HG03280 (cell line): ENCODE data around the gene PRDM15.

Source experiments
- ATAC-seq: cut with Tn5 transposase; IDR thresholded peaks from one replicate; pipeline ENCODE4 v1.9.1; 2021; ENCODE audit warnings: mild to moderate bottlenecking, moderate library complexity; ENCODE audit not compliant: unreplicated experiment

Gene PRDM15

GRCh38 chr21:41888749-41889376, 9.7 kb upstream of the PRDM15 start:
- no peak for ATAC-seq

DNA sequence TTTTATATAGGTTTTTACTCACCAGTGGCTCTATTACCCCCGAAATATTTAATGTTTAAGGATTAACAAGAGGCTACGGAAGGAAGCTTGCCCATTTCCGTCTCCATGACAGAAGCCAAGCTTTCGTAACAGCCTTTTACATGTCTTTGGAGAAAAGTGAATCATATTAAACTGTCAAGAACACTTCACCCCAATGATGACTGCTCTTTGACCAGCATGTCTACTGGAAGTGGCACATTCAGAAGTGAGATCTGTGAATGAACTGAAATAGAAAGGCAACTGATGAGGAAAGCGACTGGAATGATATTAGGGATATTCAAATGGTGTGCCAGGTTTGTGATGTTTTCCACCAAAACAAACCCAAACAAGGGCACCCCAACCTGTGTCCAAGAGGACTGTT, 8.5 kb upstream of the PRDM15 start:
- ATAC-seq = no peak

DNA sequence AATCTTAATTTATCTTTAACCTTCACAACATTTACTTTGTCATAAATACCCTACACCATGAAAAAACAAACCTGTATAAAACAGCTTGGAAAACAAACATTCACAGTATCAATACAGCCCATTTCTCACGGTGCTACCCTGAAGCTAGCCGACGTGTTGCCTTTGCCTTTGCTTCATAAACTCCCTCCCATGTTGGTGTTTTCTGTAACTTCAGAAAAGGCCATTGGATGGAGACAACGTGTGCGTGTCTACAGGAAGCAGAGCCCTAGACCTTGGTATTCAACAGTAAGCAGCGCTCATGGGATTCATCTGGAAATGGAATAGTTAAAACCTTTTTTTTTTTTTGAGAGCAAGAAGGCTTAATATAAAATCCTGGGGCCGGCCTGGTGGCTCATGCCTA, 7.2 kb upstream of the PRDM15 start:
- no peak for ATAC-seq

- no peak for ATAC-seq
Observed at GRCh38 chr21:41885341-41886024, 6.3 kb upstream of the PRDM15 start.

- ATAC-seq = no peak
Observed at GRCh38 chr21:41884501-41885030, 5.4 kb upstream of the PRDM15 start.

- no peak for ATAC-seq
Observed at GRCh38 chr21:41883582-41883981, 4.4 kb upstream of the PRDM15 start.

GRCh38 chr21:41881051-41881450, 1.9 kb upstream of the PRDM15 start:
- no peak for ATAC-seq

GRCh38 chr21:41880153-41880552, 1.0 kb upstream of the PRDM15 start:
- ATAC-seq = no peak

GRCh38 chr21:41878831-41879189, 334 bp downstream of the PRDM15 start:
- ATAC-seq = peak; percentile 66

GRCh38 chr21:41877901-41878830, 978 bp downstream of the PRDM15 start:
- ATAC-seq = peak; percentile 30

DNA sequence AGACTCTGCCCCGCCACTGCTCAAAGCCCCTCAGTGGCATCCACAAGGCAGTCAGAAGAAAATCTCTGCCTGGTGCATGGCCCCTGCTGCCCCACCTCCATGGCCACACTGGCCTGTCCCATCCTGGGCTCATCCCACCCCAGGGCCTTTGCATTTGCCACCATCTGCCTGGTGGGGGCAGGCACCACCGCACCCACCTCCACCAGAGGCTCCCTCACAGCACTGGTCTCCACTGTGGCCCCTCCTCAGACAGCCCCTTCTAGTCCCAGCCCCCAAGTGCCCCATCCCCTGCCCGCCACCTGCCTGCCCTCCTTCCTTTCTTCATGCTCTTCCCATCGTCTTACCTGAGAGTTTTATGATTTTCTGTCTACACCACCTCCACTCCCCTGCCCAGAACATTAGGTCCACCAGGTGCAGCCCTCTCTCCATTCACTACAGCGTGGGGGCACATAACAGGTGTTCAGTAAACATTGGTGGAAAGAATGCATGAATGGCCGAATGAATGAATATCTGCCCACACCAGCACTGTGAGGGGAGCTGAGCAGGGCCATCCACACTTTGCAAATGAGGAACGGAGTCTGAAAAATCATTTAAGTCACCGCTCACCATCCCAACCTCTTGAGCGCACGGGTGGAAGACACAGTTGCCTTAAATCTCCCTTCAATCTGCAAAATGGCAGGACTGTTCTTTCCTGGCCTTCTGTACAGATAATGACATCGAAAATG, 2.1 kb downstream of the PRDM15 start:
- no peak for ATAC-seq

DNA sequence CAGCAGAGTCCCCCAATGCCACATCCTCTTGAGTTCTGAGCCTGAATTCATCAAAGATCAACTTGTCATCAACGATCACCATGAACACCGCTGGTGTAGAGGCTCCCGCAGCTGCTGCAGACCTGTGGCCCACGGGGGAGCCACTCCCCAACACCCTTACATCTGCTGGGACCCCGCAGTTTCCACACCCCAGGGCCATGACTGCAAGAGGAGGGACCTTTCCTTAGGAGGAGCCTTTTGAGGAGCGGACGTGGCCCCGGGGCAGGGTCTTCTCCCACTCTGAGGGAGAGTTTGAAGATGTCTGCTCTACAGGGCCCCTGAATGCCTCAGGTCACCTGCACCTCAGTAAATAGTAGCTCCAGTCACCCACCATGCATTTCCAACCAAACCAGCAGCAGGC, 2.7 kb downstream of the PRDM15 start:
- ATAC-seq = no peak

- no peak for ATAC-seq
Observed at GRCh38 chr21:41875086-41875485, 4.1 kb downstream of the PRDM15 start.

GRCh38 chr21:41874611-41875010, 4.5 kb downstream of the PRDM15 start:
- no peak for ATAC-seq

- ATAC-seq = no peak
Observed at GRCh38 chr21:41873426-41873825, 5.7 kb downstream of the PRDM15 start.

GRCh38 chr21:41873005-41873404, 6.1 kb downstream of the PRDM15 start:
- no peak for ATAC-seq

DNA sequence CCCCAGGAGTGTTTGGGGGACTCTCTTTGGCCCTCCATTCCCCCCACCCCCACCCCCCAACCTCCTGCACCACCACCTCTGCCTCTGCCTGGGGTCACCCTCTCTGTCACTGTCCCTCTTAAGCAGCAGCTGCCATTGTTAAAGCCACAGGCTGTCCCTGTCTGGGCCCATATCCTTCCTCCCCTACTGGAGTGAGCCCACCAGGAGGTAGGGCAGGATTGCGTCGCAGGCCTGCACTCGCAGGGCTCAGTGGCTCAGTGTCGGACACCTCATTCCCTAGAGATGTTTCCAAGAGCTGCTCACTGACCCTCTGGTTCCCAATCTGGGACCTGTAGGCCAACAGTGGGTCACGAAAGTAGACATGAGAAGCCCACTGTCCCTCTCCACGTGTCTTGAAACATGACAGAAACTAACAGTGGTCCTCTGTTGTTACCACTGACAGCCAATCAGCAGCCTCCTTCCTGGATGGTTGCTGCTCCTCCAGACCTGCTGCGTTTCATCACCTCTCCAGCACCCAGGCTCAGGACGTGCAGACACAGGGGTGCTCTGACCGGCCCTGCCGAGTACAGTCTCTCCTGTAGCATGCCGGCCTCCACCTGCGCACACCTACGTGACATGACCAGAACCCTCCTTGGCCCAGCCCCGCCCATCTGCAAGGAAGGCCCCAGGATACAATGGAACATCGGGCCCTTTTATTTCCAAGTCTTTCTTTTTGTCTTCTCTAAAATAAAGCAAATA, 7.7 kb downstream of the PRDM15 start:
- ATAC-seq = no peak

- no peak for ATAC-seq
Observed at GRCh38 chr21:41869771-41870170, 9.4 kb downstream of the PRDM15 start.

GRCh38 chr21:41868062-41868710, 11.0 kb downstream of the PRDM15 start:
- ATAC-seq = peak; percentile 57

DNA sequence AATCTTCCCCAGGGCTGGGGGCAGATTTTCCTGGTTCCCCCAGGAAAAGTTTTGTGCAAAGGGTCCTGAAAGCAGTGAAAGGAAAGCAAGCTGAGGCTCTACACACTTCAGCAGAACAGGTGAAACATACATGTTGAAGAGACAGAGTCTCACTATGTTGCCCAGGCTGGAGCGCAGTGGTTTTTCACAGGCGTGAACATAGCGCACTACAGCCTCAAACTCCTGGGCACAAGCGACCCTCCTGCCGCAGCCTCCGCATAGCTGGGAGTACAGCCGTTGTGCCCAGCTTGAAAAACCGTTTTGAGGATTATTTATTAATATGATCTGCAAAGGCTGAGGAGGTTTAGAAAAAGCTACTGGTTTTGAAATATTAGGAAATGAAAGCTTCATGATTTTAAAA, 11.8 kb downstream of the PRDM15 start:
- ATAC-seq = no peak
